H7 (cell line): Measurements from ENCODE around the gene IGSF21. TPM values are rescaled to one million over a fixed set of nuclear protein-coding genes. Genes with fewer than 3 reads are reported as not detected.

ENCODE experiments used
- DNase-seq: peaks from one replicate; pipeline ENCODE4 v3.0.0; 2012
- H3K27me3 ChIP-seq: 2 replicates; pipeline ENCODE4 v1.6.0; 2011; ENCODE audit warnings: mild to moderate bottlenecking, low read length; ENCODE audit not compliant: control insufficient read depth, insufficient read depth
- H3K36me3 ChIP-seq: replicated peaks from 2 replicates; pipeline ENCODE4 v1.5.1; 2011; ENCODE audit warnings: low read length; ENCODE audit not compliant: control insufficient read depth, insufficient read depth
- H3K4me3 ChIP-seq: 2 replicates; pipeline ENCODE4 v1.5.1; 2011; ENCODE audit warnings: low read depth, mild to moderate bottlenecking, control low read depth, low read length, moderate library complexity; ENCODE audit not compliant: insufficient read depth
- total RNA-seq: library from RNA; depleted of rRNA; stranded (reverse); fragments of >200 nt; shearing (Covaris generic); gene quantifications from 2 replicates; pipeline ENCODE4 v1.2.3, GENCODE V29; 2014

IGSF21 gene
- total RNA-seq, 1 experiment from 2014 or later: 32.0 TPM

DNA sequence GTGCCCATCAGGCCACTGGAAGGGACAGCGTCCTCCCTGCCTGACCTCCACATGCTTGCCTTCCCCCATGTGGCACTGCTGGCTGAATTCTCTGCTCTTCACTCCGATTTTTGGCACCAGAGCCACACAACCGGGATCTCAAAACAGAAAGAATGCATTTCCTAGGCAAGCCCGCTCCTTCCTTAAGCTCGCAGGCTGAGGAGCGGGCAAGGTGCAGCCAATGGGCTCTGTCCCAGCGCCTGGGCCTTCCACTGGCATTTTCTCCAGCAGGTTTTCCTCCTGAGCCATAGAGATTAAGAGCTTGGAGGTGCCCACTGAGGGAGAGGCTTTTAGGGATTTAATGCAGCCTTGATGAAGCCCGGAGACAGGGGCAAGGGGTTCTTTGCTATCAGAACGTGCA is 158.0 kb downstream of the IGSF21 start:
- H3K4me3 ChIP-seq: no peak overlapping the region
- no peaks in the 10 kb centered on the region for H3K36me3 ChIP-seq
- no peak for DNase-seq
- H3K27me3 ChIP-seq: no peaks in the 10 kb centered on the region

DNA sequence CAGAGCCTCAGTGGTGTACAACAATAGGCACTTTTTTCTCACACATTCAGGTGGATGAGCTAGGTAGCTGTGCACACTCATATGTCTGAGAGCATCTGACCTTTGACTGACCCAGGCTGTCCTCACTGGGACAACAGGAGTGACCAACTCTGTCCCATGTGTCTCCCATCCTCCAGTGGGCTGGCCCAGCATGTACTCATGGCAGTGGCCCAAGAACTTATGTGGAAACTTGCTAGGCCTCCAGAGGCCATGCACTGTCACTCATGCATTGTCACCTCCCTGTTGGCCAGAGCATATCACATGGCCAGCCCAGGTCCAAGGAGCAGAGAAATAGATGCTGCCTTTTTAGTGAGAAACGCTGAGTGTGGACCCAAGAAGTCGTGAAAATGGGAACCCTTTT is 158.8 kb downstream of the IGSF21 start:
- Histone ChIP-seq H3K27me3 (no peaks in the 10 kb centered on the region), H3K36me3 (no peaks in the 10 kb centered on the region), H3K4me3 (no peak overlapping the region)
- DNase-seq: no peak

DNA sequence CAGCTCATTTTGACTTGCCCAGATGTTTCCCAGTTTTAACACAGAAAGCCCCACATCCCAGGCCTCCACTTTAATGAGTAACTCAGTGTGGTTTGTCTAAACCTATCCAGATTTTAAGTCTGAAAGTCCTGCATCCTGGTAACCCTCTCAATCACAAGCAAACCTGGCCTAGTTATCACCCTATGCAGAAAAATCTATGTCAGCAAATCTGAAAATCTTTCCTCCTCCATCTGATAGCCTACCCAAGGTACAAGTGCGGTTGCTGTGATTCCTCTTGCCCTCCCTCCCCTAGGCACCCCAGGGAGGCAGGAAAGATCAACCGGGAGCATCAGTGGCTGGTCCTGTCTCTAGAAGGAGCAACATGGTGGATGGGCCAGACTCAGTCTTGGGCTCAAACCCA is 163.7 kb downstream of the IGSF21 start:
- no peak for DNase-seq
- Histone ChIP-seq H3K4me3 (no peak overlapping the region), H3K36me3 (no peaks in the 10 kb centered on the region), H3K27me3 (no peaks in the 10 kb centered on the region)

DNA sequence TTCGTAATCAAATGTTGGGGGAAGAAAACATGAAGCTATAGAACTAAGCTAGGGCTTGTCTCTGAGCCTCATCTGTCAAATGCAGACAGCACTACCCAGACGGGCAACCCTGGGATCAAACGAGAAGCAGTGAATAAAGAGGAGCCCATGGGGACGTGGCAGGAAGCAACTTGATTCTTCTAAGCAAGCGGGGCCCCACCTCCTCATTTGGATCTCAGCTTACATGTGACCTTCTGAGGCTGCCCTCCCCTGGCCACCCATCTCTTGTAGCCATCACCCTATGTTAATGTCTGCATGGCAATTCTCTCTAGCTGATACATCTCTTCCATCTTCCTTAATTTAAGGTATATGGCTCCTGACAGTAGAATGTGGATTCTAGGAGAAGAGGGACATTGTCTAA is 171.3 kb downstream of the IGSF21 start:
- H3K4me3 ChIP-seq: no peak overlapping the region
- H3K27me3 ChIP-seq: no peaks in the 10 kb centered on the region
- no peaks in the 10 kb centered on the region for H3K36me3 ChIP-seq
- peak; percentile 81 for DNase-seq

DNA sequence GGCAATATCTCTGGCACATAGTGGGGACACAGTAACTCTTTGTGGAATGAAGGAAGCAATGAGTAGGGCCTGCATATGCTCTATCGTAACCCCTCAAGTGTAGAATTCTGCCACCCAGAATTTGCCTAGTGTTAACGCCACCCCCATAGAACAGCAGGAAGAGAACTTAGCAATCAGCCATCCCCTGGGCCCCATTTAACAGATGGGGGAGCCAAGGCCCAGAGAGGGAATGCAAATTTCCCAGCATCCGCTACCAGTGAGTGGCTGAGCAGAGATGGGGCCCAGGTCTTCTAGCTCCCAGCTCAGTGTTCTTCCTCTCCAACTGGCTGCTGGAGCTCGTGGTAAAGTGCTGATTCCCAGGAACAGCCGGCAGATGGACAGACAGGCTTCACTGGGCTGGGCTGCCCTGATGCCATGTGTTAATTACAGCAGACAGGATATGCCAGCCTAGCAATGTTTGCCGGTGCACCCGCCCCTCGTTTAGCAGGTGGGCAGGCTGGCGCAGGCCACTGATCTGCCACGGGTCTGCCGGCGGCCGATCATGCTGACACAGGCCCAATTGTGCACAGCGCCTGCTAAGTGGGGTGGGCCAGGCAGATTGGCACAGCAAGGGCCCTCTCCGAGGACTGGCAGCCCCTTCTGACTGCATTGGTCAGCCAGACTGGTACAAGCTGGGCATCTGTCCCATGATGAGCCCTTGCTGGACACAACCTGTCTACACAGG is 171.9 kb downstream of the IGSF21 start:
- no peaks in the 10 kb centered on the region for H3K36me3 ChIP-seq
- no peak overlapping the region for H3K4me3 ChIP-seq
- DNase-seq: no peak
- H3K27me3 ChIP-seq: no peaks in the 10 kb centered on the region

DNA sequence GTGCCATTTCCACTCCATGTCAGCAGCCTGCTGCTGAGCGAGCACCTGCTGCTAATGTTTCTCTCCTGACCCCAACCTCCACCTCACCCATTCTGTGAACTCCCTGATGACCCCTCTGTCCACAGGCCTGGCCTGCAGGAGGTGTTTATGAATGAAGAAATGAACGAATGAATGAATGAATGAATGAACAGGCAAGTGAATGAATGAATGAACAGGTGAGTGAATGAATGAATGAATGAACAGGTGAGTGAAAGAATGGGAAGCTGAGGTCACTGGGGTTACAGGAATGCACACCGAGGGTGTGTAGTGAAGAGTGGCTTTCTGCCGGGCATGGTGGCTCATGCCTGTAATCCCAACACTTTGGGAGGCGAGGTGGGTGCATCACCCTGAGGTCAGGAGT is 173.4 kb downstream of the IGSF21 start:
- Histone ChIP-seq H3K36me3 (no peaks in the 10 kb centered on the region), H3K27me3 (no peaks in the 10 kb centered on the region), H3K4me3 (no peak overlapping the region)
- DNase-seq: no peak

DNA sequence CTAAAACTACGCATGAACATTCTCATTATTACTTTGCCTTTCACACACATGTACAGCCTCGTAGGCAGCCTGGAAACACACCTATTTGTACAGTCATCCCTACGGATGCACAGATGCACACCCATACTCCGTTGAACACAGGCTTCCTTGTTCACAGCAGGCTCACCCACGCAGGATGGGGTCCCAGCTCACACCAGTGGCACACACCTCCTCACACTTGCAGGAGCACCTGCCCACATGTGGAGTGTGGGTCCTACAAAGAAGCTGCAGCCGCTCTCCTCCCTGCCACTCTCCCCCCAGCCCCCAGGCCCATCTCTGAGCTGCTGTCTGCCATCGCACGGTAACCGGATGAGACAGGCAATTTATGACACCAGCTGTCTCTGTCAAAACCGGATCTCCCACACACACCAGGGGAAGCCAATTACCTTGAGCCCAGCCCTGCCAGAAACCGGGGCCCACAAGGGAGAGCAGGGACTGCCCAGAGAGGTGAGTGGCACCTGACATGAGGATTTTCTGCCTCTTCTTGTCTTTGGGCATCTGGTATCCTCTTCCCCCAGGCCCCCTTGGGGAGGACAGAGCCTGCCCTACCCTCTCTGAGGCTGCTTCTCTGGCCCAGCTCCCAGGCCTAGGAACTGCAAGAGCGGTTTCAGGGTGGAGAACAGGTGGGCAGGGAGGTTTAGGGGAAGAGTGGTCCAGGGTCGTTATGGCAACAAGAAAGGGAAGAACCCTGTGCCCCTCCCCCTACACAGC is 175.4 kb downstream of the IGSF21 start:
- Histone ChIP-seq H3K36me3 (no peaks in the 10 kb centered on the region), H3K4me3 (no peak overlapping the region), H3K27me3 (no peaks in the 10 kb centered on the region)
- peak; percentile 91 for DNase-seq

DNA sequence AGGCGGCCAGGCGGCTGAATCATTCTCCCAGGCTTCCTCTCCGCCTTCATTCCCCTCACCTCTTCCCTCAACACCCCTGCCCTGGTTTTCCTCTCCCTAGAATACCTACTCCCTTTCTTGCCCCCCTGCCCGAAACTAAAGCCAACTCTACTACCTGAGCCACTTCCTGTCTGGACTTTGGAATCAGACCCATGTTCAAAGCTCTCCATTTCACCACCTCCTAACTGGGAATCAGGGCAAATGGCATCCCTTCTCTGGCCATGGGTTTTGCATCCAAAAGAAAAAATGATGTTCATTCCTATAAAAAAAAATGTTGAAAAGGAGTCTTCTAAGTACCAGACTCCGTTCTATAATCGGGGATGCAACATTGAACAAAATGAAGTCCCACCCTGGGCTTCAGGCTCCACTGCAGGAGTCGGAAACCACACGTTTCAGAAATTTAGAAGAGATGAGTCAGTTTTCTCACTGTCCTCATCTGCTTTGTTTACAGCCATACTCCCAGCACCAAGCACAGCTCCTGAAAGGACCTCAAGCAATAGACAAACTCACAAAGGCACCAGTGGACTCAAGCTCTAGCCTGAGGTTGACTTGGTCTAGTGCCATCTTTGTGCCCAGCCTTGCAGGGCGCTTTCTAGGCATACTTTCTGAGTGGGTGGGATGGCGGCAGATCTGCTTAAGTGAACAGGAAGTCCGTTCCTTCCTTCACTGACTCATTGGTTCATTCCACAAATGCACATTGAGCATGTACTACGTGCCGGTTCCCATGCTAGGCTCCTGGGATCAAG is 176.2 kb downstream of the IGSF21 start:
- DNase-seq: no peak
- Histone ChIP-seq H3K36me3 (no peaks in the 10 kb centered on the region), H3K4me3 (no peak overlapping the region), H3K27me3 (no peaks in the 10 kb centered on the region)

DNA sequence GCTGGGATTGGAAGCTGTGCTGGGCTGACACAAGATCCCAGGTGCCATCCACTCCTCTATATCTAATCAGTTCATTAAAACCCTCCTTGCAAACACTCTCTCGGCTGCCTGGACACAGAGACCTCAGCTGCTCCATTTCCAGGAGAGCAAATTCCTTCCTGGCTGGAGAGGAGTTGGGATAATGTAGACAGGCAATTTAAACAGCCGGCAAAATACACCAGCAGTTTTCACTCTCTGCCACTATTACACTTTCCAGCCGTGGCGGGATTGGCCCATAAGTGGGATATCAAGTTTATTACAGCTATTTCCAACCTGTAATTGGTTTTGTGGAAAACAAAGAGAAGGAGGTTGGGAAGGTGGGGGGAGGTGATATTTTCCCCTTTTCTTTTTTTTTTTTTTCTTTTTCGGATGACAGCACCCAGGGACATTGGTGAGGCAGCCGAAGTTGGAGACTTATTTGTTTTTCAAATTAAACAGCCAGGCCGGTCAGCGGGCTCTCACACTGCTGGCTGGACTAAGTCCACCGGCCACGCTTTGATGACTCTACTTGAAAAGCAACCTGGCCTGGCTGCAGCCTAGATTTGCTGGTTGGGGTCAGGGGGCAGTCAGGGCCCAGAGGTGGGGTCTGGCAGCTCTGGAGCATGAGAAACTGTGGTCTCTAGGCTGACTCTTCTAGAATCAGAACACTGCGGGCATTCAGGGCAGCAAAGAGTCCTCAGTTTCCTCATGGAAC is 177.4 kb downstream of the IGSF21 start:
- no peaks in the 10 kb centered on the region; the same call in 1 of the 2 replicates for H3K36me3 ChIP-seq
- no peaks in the 10 kb centered on the region for H3K27me3 ChIP-seq
- H3K4me3 ChIP-seq: no peak overlapping the region
- DNase-seq: no peak

DNA sequence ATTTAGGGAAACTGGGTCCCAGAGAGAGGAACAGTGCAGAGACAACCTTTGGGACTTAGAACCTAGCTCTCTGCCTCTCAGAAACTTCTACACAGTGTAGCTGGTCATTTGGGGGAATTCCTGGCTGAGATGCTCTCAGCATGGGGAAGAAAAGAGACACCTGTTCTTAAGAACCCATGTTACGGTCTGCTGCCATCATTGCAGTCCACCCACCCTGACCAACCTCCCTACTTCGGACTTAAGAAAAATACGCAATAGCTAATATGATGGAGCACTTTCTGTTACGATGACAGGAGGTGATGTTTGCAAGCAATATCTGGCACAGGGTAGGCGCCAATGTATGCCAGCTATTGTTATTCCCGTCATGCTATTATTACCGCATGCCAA is 177.9 kb downstream of the IGSF21 start:
- Histone ChIP-seq H3K27me3 (no peaks in the 10 kb centered on the region), H3K4me3 (no peak overlapping the region), H3K36me3 (no peaks in the 10 kb centered on the region; the same call in 1 of the 2 replicates)
- DNase-seq: no peak

DNA sequence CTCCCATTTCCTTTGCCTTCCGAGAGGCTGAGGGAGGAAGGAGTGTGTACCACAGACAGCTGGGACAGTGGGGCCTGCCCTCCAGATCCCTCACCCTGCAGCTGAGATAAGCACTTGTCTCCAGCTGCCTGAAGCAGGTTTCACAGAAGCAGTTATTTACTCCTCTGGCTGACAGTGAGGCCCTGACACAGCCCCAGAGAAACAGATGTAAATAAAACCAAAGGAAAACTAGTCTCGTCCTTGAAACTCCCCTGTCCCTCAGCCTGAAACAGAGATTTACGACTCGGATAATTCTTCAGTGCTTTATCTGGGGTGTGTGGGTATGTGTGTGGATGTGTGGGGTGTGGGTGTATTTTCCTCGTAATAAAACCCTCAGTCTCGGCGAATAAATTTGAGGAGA is 181.1 kb downstream of the IGSF21 start:
- no peak for DNase-seq
- Histone ChIP-seq H3K27me3 (no peaks in the 10 kb centered on the region), H3K36me3 (no peaks in the 10 kb centered on the region; the same call in 1 of the 2 replicates), H3K4me3 (no peak overlapping the region)

DNA sequence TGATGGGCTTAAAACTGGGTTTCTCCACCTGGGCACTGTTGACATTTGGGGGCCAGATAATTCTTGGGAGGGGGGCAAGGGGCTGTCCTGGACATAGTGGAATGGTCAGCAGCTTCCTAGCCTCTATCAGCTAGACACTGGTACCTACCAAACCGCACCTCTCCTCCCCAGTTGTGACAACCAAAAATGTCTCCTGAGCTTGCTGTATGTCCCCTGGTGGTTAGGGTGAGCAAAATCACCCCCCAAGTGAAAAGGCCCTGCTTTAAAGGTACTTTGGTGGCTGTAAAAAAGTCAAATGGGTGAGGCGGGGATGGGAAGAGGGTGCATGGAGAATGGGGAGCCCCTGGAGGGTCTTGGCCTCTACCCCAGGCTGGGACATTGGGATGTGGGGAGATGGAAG is 182.0 kb downstream of the IGSF21 start:
- H3K36me3 ChIP-seq: no peaks in the 10 kb centered on the region; the same call in 1 of the 2 replicates
- no peak overlapping the region for H3K4me3 ChIP-seq
- H3K27me3 ChIP-seq: no peaks in the 10 kb centered on the region
- DNase-seq: no peak

DNA sequence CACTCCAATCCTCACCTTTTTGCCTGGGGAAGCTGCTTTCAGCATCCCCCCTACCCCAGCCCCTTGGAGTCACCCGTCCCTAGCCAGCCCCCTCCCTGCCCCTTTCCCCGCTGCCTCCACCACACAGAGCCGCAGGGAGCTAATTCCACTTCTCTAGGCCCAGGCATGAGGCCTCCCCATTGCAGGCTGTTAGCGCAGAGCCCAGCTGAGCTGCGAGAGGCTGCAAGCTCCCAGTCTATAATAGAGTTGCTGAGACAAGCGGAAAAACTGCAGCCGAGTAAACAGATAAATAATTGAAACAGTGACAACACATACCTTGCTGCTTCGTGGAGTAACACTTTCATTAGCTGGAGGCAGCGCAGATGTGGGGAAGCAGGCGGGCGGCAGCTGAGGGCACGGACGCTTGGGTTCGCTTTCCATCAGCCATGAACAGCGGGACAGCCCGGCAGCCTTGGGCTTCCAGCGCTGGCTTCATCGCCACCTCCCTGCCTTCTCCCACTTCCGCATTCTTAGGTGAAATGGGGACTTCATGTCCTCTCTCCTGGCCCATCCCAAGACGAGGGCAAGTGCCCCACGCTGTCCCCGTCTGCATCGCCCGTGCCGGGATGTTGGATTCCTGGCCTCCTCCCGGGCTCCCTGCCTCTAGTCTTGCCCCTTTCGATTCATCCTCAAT is 183.3 kb downstream of the IGSF21 start:
- H3K36me3 ChIP-seq: no peaks in the 10 kb centered on the region; the same call in 1 of the 2 replicates
- H3K4me3 ChIP-seq: no peak overlapping the region
- DNase-seq: peak; percentile 77
- no peaks in the 10 kb centered on the region for H3K27me3 ChIP-seq

DNA sequence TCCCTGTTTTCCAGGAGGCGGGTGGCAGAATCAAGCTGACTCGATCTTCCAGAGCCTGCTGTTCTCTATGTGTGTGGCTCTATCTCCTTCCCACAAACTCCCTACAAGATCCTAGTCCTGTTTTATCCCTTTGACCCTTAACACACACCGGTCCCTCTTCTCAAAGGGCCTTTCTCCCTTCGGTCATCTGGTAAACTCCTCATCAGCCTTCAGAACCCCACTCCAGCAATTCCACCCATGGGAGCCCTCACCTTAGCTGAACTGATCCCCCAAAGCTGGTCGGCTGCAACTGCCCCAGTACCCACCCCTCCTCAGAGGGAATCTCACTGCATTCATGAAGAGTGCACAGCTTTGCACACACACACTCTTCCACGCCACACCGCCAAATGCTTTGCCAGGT is 184.9 kb downstream of the IGSF21 start:
- Histone ChIP-seq H3K36me3 (no peaks in the 10 kb centered on the region; the same call in 1 of the 2 replicates), H3K27me3 (no peaks in the 10 kb centered on the region), H3K4me3 (no peak overlapping the region)
- DNase-seq: no peak
